CD14-positive monocyte (primary cell): ENCODE results near the gene CLDN3. TPM values are rescaled to one million over a fixed set of nuclear protein-coding genes. Genes with fewer than 3 reads are reported as not detected.

ENCODE experiments used
- DNase-seq, 3 donors: peaks; one replicate each; pipeline ENCODE4 v3.0.0-alpha.2; 2011 to 2022
- H2AFZ ChIP-seq: 2 replicates; pipeline ENCODE4 v1.6.0; 2012; ENCODE audit warnings: mild to moderate bottlenecking, low read depth, low read length, inconsistent platforms; ENCODE audit not compliant: insufficient read depth, poor library complexity, severe bottlenecking
- H3K27ac ChIP-seq, 2 donors: 1 replicate in 1 of 2; 2 replicates in 1 of 2; pipeline ENCODE4 v1.5.1; 2012 to 2013; ENCODE audit warnings: low read length in 2 of 2, control low read depth in 1 of 2, inconsistent platforms in 1 of 2, low read depth in 1 of 2, mild to moderate bottlenecking in 1 of 2
- H3K27me3 ChIP-seq, 2 donors: one replicate each; pipeline versions ENCODE4 v1.6.0 to v1.6.1; 2011 to 2013; ENCODE audit warnings: low read length in 2 of 2; ENCODE audit not compliant: control insufficient read depth in 2 of 2, insufficient read depth in 2 of 2
- H3K36me3 ChIP-seq, 2 donors: replicated peaks in 1 of 2; 1 replicate in 1 of 2; 2 replicates in 1 of 2; pipeline versions ENCODE4 v1.5.1 to v1.6.1; 2012 to 2013; ENCODE audit warnings: low read length in 2 of 2, control low read depth in 1 of 2, inconsistent platforms in 1 of 2, mild to moderate bottlenecking in 1 of 2; ENCODE audit not compliant: insufficient read depth in 2 of 2, control insufficient read depth in 1 of 2
- H3K4me1 ChIP-seq, 2 donors: 1 replicate in 1 of 2; 2 replicates in 1 of 2; pipeline versions ENCODE4 v1.5.1 to v1.6.1; 2012 to 2013; ENCODE audit warnings: low read length in 2 of 2, control low read depth in 1 of 2, inconsistent platforms in 1 of 2, mild to moderate bottlenecking in 1 of 2, moderate library complexity in 1 of 2; ENCODE audit not compliant: insufficient read depth in 2 of 2, control insufficient read depth in 1 of 2
- H3K4me2 ChIP-seq: replicated peaks from 2 replicates; pipeline ENCODE3; 2012; ENCODE audit warnings: low read length, moderate library complexity, mild to moderate bottlenecking; ENCODE audit not compliant: poor library complexity, severe bottlenecking; ENCODE audit errors: extremely low read depth
- H3K4me3 ChIP-seq, 3 experiments: fragments of 200-600 bp in 1 of 3; sonication (generic) in 1 of 3; replicated peaks in 1 of 3; 1 replicate in 2 of 3; 2 replicates in 1 of 3; pipeline ENCODE4 v1.5.1; 2011 to 2013; ENCODE audit warnings: low read length in 3 of 3, mild to moderate bottlenecking in 3 of 3, control low read depth in 2 of 3, low read depth in 2 of 3, inconsistent platforms in 1 of 3, moderate library complexity in 1 of 3
- H3K79me2 ChIP-seq: 2 replicates; pipeline ENCODE4 v1.6.0; 2012; ENCODE audit warnings: mild to moderate bottlenecking, control low read depth, inconsistent platforms, low read length, moderate library complexity; ENCODE audit not compliant: insufficient read depth
- H3K9ac ChIP-seq: 2 replicates; pipeline ENCODE4 v1.6.0; 2017; ENCODE audit warnings: low read length, mild to moderate bottlenecking; ENCODE audit not compliant: insufficient read depth, poor library complexity, severe bottlenecking
- H3K9me3 ChIP-seq, 2 donors: replicated peaks in 1 of 2; 1 replicate in 1 of 2; 2 replicates in 1 of 2; pipeline versions ENCODE4 v1.5.1 to v1.6.1; 2012 to 2013; ENCODE audit warnings: low read length in 2 of 2, control low read depth in 1 of 2; ENCODE audit not compliant: control insufficient read depth in 1 of 2, insufficient read depth in 1 of 2
- H4K20me1 ChIP-seq: 2 replicates; pipeline ENCODE4 v1.6.0; 2012; ENCODE audit warnings: mild to moderate bottlenecking, low read length, control low read depth, moderate library complexity; ENCODE audit not compliant: insufficient read depth
- H3K27ac Mint-ChIP-seq, 7 donors: one replicate each; pipeline ENCODE4 v1.8.0; 2020; ENCODE audit warnings: mild to moderate bottlenecking in 7 of 7, mixed read lengths in 7 of 7, moderate library complexity in 6 of 7, inconsistent platforms in 2 of 7
- H3K27me3 Mint-ChIP-seq, 3 donors: one replicate each; pipeline ENCODE4 v1.8.0; 2021 to 2022; ENCODE audit warnings: low read depth in 3 of 3, mild to moderate bottlenecking in 3 of 3, mixed read lengths in 3 of 3, moderate library complexity in 3 of 3, inconsistent platforms in 1 of 3
- H3K36me3 Mint-ChIP-seq, 2 donors: one replicate each; pipeline ENCODE4 v1.8.0; 2020; ENCODE audit warnings: mixed read lengths in 2 of 2, inconsistent platforms in 1 of 2, mild to moderate bottlenecking in 1 of 2
- H3K4me1 Mint-ChIP-seq: one replicate; pipeline ENCODE4 v1.8.0; 2020; ENCODE audit warnings: mild to moderate bottlenecking, mixed read lengths
- H3K4me3 Mint-ChIP-seq, 2 donors: one replicate each; pipeline ENCODE4 v1.8.0; 2020; ENCODE audit warnings: mild to moderate bottlenecking in 2 of 2, mixed read lengths in 2 of 2, moderate library complexity in 1 of 2
- H3K9me3 Mint-ChIP-seq, 7 donors: one replicate each; pipeline ENCODE4 v1.8.0; 2020 to 2022; ENCODE audit warnings: mixed read lengths in 7 of 7, mild to moderate bottlenecking in 6 of 7, moderate library complexity in 6 of 7, inconsistent platforms in 2 of 7
- CTCF ChIP-seq: fragments of 200-600 bp; IDR thresholded peaks from one replicate; pipeline ENCODE4 v1.8.0; 2022; ENCODE audit warnings: antibody characterized with exemption, mild to moderate bottlenecking
- WGBS: methylation state at CpG from one replicate; pipeline ENCODE4 v1.1.5; 2013; ENCODE audit warnings: missing lambda C conversion rate; ENCODE audit not compliant: insufficient coverage; 5-methylcytosine and 5-hydroxymethylcytosine counted together
- intact Hi-C, 2 donors: fragments of 100-400 bp; cut with micrococcal nuclease; formaldehyde crosslinking; loops; one replicate each; pipeline versions ENCODE4 v1.15.0 to v1.15.1; 2023
- polyA plus RNA-seq, 3 donors: library from polyadenylated mRNA; depleted of rRNA in 1 of 3; unstranded in 2 of 3; stranded (reverse) in 1 of 3; fragments of 300-500 nt in 2 of 3; fragments of >200 nt in 1 of 3; fragmentation: Illumina TruSeq in 2 of 3; gene quantifications; 1 replicate in 2 of 3; 2 replicates in 1 of 3; pipeline ENCODE4 v1.2.3, GENCODE V29; 2012 to 2021

The CLDN3 gene
- polyA plus RNA-seq, 3 donors, result not detected

GRCh38 chr7:73741600-73741999 is 28.5 kb downstream of the CLDN3 start:
- peaks cover 12% of the 10 kb centered on the region for H4K20me1 ChIP-seq
- TF ChIP-seq CTCF, result no peak
- no peak overlapping the region for H3K27ac ChIP-seq
- H3K4me1 Mint-ChIP-seq, result peaks cover 12% of the 10 kb centered on the region
- peaks cover 7 to 9% of the 10 kb centered on the region in 2 donors for H3K36me3 ChIP-seq
- 83% methylated on average over 2 of the region's 5 CpGs for WGBS
- H3K27me3 ChIP-seq, result peaks cover 0 to 12% of the 10 kb centered on the region in 2 donors
- H3K27me3 Mint-ChIP-seq, result peaks cover 17 to 35% (median 27%) of the 10 kb centered on the region in 3 donors
- H3K9me3 ChIP-seq, result no peaks in the 10 kb centered on the region
- no peak overlapping the region for H3K4me3 ChIP-seq
- peaks cover 15 to 23% of the 10 kb centered on the region in 2 donors for H3K4me1 ChIP-seq
- no peak overlapping the region for H2AFZ ChIP-seq
- peak overlapping the region in 1 of 7 donors; percentile 58 for H3K27ac Mint-ChIP-seq
- H3K79me2 ChIP-seq, result peaks cover 5% of the 10 kb centered on the region
- no peaks in the 10 kb centered on the region for H3K9me3 Mint-ChIP-seq
- DNase-seq, result no peak
- H3K4me2 ChIP-seq, result no peak overlapping the region
- H3K36me3 Mint-ChIP-seq, result peaks cover 8 to 11% of the 10 kb centered on the region in 2 donors
- intact Hi-C loops, result no loop called here
- H3K9ac ChIP-seq, result no peak overlapping the region
- H3K4me3 Mint-ChIP-seq, result peak overlapping the region in 1 of 2 donors; percentile 60

DNA sequence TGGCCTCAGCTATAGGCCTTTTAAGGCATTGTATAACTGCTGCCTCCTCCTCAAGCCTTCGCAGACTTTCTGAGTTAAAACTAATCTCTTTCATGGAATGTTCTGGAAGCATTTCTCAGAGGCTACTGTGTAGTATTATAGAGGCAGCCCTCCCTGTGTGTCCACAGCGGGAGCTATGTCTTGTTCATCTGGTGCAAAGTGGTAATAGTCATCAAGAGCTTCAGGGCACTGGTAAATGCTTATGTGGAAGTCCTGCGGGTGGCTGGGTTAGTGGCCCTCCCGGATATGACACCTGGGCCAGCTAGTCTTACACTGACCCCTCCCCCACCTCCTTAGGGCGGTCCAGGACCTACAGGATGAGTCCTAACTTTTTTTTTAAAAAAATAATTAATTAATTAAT is 29.3 kb downstream of the CLDN3 start:
- H3K9me3 Mint-ChIP-seq, result no peaks in the 10 kb centered on the region
- no CpG with 5 or more reads among the region's 5 CpGs for WGBS
- H3K27me3 Mint-ChIP-seq, result peaks cover 17 to 32% (median 27%) of the 10 kb centered on the region in 3 donors
- H3K9me3 ChIP-seq, result no peaks in the 10 kb centered on the region
- H3K27ac ChIP-seq, result no peak overlapping the region
- H3K4me3 ChIP-seq, result no peak overlapping the region
- peaks cover 10 to 15% of the 10 kb centered on the region in 2 donors for H3K36me3 ChIP-seq
- intact Hi-C loops, result no loop called here
- H3K4me1 Mint-ChIP-seq, result peaks cover 12% of the 10 kb centered on the region
- H3K27ac Mint-ChIP-seq, result peak overlapping the region in 1 of 7 donors; percentile 26
- peaks cover 12 to 19% of the 10 kb centered on the region in 2 donors for H3K36me3 Mint-ChIP-seq
- peaks cover 5% of the 10 kb centered on the region for H3K79me2 ChIP-seq
- no peak overlapping the region for H2AFZ ChIP-seq
- peaks cover 12% of the 10 kb centered on the region for H4K20me1 ChIP-seq
- peaks cover 15 to 23% of the 10 kb centered on the region in 2 donors for H3K4me1 ChIP-seq
- no peak overlapping the region for H3K9ac ChIP-seq
- no peak overlapping the region for H3K4me3 Mint-ChIP-seq
- no peak for DNase-seq
- no peak overlapping the region for H3K4me2 ChIP-seq
- H3K27me3 ChIP-seq, result peaks cover 0 to 12% of the 10 kb centered on the region in 2 donors
- TF ChIP-seq CTCF, result no peak
